ENCODE results near the gene C11orf98.

GRCh38 chr11:62665599-62666258 is 719 bp upstream of the C11orf98 start:
- TF ChIP-seq PKNOX1 (IDR thresholded peaks at IDR 0.05): no peak
- TF ChIP-seq SP1 (IDR thresholded peaks at IDR 0.05): no peak
